BLaER1 treated with 17β-estradiol and CSF1 and Interleukin-3, amounts not matched to agents 10 nM and 100 nM (cell line): ENCODE measurements around the gene FAM47E.

Source experiments
- H3K27ac ChIP-seq, 11 experiments: shearing (Covaris generic); formaldehyde crosslinking; 2 replicates each; pipeline ENCODE4 v1.8.1; 2022
- H3K27me3 ChIP-seq, 11 experiments: shearing (Covaris generic); formaldehyde crosslinking; 2 replicates each; pipeline ENCODE4 v1.8.1; 2022
- H3K36me3 ChIP-seq, 11 experiments: shearing (Covaris generic); formaldehyde crosslinking; 2 replicates each; pipeline ENCODE4 v1.8.1; 2022
- H3K4me1 ChIP-seq, 10 experiments: shearing (Covaris generic); formaldehyde crosslinking; 2 replicates each; pipeline ENCODE4 v1.8.1; 2022
- H3K4me2 ChIP-seq, 11 experiments: shearing (Covaris generic); formaldehyde crosslinking; 2 replicates each; pipeline ENCODE4 v1.8.1; 2022
- H3K4me3 ChIP-seq, 10 experiments: shearing (Covaris generic); formaldehyde crosslinking; 2 replicates each; pipeline ENCODE4 v1.8.1; 2022
- H3K9ac ChIP-seq, 11 experiments: shearing (Covaris generic); formaldehyde crosslinking; 2 replicates each; pipeline ENCODE4 v1.8.1; 2022
- H3K9me3 ChIP-seq, 11 experiments: shearing (Covaris generic); formaldehyde crosslinking; replicated peaks in 1 of 11; 2 replicates each; pipeline ENCODE4 v1.8.1; 2022
- H4K20me1 ChIP-seq, 11 experiments: shearing (Covaris generic); formaldehyde crosslinking; 2 replicates each; pipeline ENCODE4 v1.8.1; 2022
- Cebpa-rat ChIP-seq, 11 experiments: shearing (Covaris generic); IDR thresholded peaks; 2 replicates each; pipeline ENCODE4 v1.8.1; 2022

Gene FAM47E

GRCh38 chr4:76307660-76308014 is 56.1 kb downstream of the FAM47E start:
- no peak overlapping the region for H3K27ac ChIP-seq
- no peaks in the 10 kb centered on the region for H4K20me1 ChIP-seq
- TF ChIP-seq Cebpa-rat (IDR thresholded peaks at IDR 0.05): no peak
- peak overlapping the region in 8 of 11 experiments; percentile 69 to 83 (median 75); a peak in 14 of 22 replicates for H3K4me2 ChIP-seq
- H3K9ac ChIP-seq: peak overlapping the region in 1 of 11 experiments; percentile 74; a peak in 1 of 22 replicates
- H3K9me3 ChIP-seq: peaks cover 10 to 24% (median 19%) of the 10 kb centered on the region in 11 experiments; a peak in 19 of 22 replicates
- H3K4me1 ChIP-seq: peaks cover 16 to 40% (median 24%) of the 10 kb centered on the region in 10 experiments
- H3K27me3 ChIP-seq: no peaks in the 10 kb centered on the region
- peaks cover 0 to 13% (median 0%) of the 10 kb centered on the region in 11 experiments; a peak in 2 of 22 replicates for H3K36me3 ChIP-seq
- peak overlapping the region in 6 of 10 experiments; percentile 62 to 75 (median 69); a peak in 8 of 20 replicates for H3K4me3 ChIP-seq

- no peaks in the 10 kb centered on the region for H4K20me1 ChIP-seq
- H3K4me2 ChIP-seq: no peak overlapping the region; a peak in 2 of 22 replicates
- no peak overlapping the region for H3K27ac ChIP-seq
- no peak for TF ChIP-seq Cebpa-rat (IDR thresholded peaks at IDR 0.05)
- H3K27me3 ChIP-seq: no peaks in the 10 kb centered on the region
- no peak overlapping the region for H3K9ac ChIP-seq
- H3K4me3 ChIP-seq: no peak overlapping the region
- peaks cover 16 to 31% (median 23%) of the 10 kb centered on the region in 10 experiments for H3K4me1 ChIP-seq
- H3K9me3 ChIP-seq: peaks cover 10 to 24% (median 19%) of the 10 kb centered on the region in 11 experiments; a peak in 19 of 22 replicates
- H3K36me3 ChIP-seq: peaks cover 0 to 13% (median 0%) of the 10 kb centered on the region in 11 experiments; a peak in 2 of 22 replicates
Observed at GRCh38 chr4:76308548-76308947, 57.0 kb downstream of the FAM47E start.

- H3K27ac ChIP-seq: no peak overlapping the region
- H3K9ac ChIP-seq: no peak overlapping the region
- H3K36me3 ChIP-seq: peaks cover 0 to 13% (median 0%) of the 10 kb centered on the region in 11 experiments; a peak in 2 of 22 replicates
- H3K9me3 ChIP-seq: peaks cover 10 to 28% (median 22%) of the 10 kb centered on the region in 11 experiments; a peak in 20 of 22 replicates
- peaks cover 7 to 22% (median 16%) of the 10 kb centered on the region in 10 experiments for H3K4me1 ChIP-seq
- H3K4me3 ChIP-seq: no peak overlapping the region
- H3K4me2 ChIP-seq: no peak overlapping the region
- no peak for TF ChIP-seq Cebpa-rat (IDR thresholded peaks at IDR 0.05)
- H4K20me1 ChIP-seq: no peaks in the 10 kb centered on the region
- no peaks in the 10 kb centered on the region for H3K27me3 ChIP-seq
Observed at GRCh38 chr4:76309939-76310550, 58.5 kb downstream of the FAM47E start.

- no peak for TF ChIP-seq Cebpa-rat (IDR thresholded peaks at IDR 0.05)
- Histone ChIP-seq H3K4me3 (no peak overlapping the region), H3K9me3 (peaks cover 15 to 34% (median 29%) of the 10 kb centered on the region in 11 experiments), H3K4me1 (peaks cover under 1 to 15% (median 9%) of the 10 kb centered on the region in 10 experiments; a peak in 14 of 20 replicates), H4K20me1 (no peaks in the 10 kb centered on the region), H3K27me3 (no peaks in the 10 kb centered on the region), H3K36me3 (peaks cover 0 to 13% (median 0%) of the 10 kb centered on the region in 11 experiments; a peak in 2 of 22 replicates), H3K9ac (no peak overlapping the region), H3K4me2 (no peak overlapping the region), H3K27ac (no peak overlapping the region)
Observed at GRCh38 chr4:76310683-76311082, 59.2 kb downstream of the FAM47E start.

- Histone ChIP-seq H3K4me3 (no peak overlapping the region), H3K9me3 (peaks cover 18 to 32% (median 31%) of the 10 kb centered on the region in 11 experiments), H3K36me3 (peaks cover 0 to 13% (median 0%) of the 10 kb centered on the region in 11 experiments; a peak in 2 of 22 replicates), H3K9ac (no peak overlapping the region), H3K27ac (no peak overlapping the region), H3K4me1 (peaks cover 0 to 15% (median 6%) of the 10 kb centered on the region in 10 experiments; a peak in 7 of 20 replicates), H3K4me2 (no peak overlapping the region), H3K27me3 (no peaks in the 10 kb centered on the region), H4K20me1 (no peaks in the 10 kb centered on the region)
- TF ChIP-seq Cebpa-rat (IDR thresholded peaks at IDR 0.05): no peak
Observed at GRCh38 chr4:76311896-76312331, 60.4 kb downstream of the FAM47E start.

GRCh38 chr4:76312457-76312856 is 60.9 kb downstream of the FAM47E start:
- H3K4me3 ChIP-seq: no peak overlapping the region
- H3K4me2 ChIP-seq: no peak overlapping the region
- no peak overlapping the region for H3K9ac ChIP-seq
- H3K36me3 ChIP-seq: peaks cover 0 to 13% (median 0%) of the 10 kb centered on the region in 11 experiments; a peak in 2 of 22 replicates
- H3K4me1 ChIP-seq: peaks cover 0 to 9% (median 2%) of the 10 kb centered on the region in 10 experiments; a peak in 4 of 20 replicates
- no peak for TF ChIP-seq Cebpa-rat (IDR thresholded peaks at IDR 0.05)
- no peak overlapping the region for H3K27ac ChIP-seq
- peaks cover 21 to 32% (median 30%) of the 10 kb centered on the region in 11 experiments for H3K9me3 ChIP-seq
- H4K20me1 ChIP-seq: no peaks in the 10 kb centered on the region
- H3K27me3 ChIP-seq: no peaks in the 10 kb centered on the region

GRCh38 chr4:76313547-76313946 is 62.0 kb downstream of the FAM47E start:
- H3K9ac ChIP-seq: no peak overlapping the region
- H3K4me2 ChIP-seq: no peak overlapping the region
- no peaks in the 10 kb centered on the region for H3K27me3 ChIP-seq
- no peak overlapping the region for H3K4me3 ChIP-seq
- peaks cover 25 to 37% (median 28%) of the 10 kb centered on the region in 11 experiments for H3K9me3 ChIP-seq
- peaks cover 0 to 13% (median 0%) of the 10 kb centered on the region in 11 experiments; a peak in 2 of 22 replicates for H3K36me3 ChIP-seq
- H4K20me1 ChIP-seq: no peaks in the 10 kb centered on the region
- H3K27ac ChIP-seq: no peak overlapping the region
- no peak for TF ChIP-seq Cebpa-rat (IDR thresholded peaks at IDR 0.05)
- peaks cover 0 to 6% (median 0%) of the 10 kb centered on the region in 10 experiments; a peak in 2 of 20 replicates for H3K4me1 ChIP-seq

- Histone ChIP-seq H4K20me1 (no peaks in the 10 kb centered on the region), H3K4me1 (peaks cover 0 to 6% (median 0%) of the 10 kb centered on the region in 10 experiments; a peak in 2 of 20 replicates), H3K27ac (no peak overlapping the region), H3K36me3 (0 out of 22 replicates have a peak, but pooled peaks cover 0 to 4% (median 0%) of the 10 kb centered on the region in 11 experiments), H3K9me3 (peaks cover 36 to 47% (median 39%) of the 10 kb centered on the region in 11 experiments), H3K27me3 (no peaks in the 10 kb centered on the region), H3K4me2 (no peak overlapping the region), H3K9ac (no peak overlapping the region), H3K4me3 (no peak overlapping the region)
- TF ChIP-seq Cebpa-rat (IDR thresholded peaks at IDR 0.05): no peak
Observed at GRCh38 chr4:76315267-76315918, 63.9 kb downstream of the FAM47E start.

GRCh38 chr4:76316131-76316530 is 64.6 kb downstream of the FAM47E start:
- TF ChIP-seq Cebpa-rat (IDR thresholded peaks at IDR 0.05): no peak
- Histone ChIP-seq H4K20me1 (no peaks in the 10 kb centered on the region), H3K27me3 (no peaks in the 10 kb centered on the region), H3K27ac (no peak overlapping the region), H3K9me3 (peaks cover 40 to 51% (median 43%) of the 10 kb centered on the region in 11 experiments), H3K4me1 (peaks cover 0 to 6% (median 0%) of the 10 kb centered on the region in 10 experiments; a peak in 2 of 20 replicates), H3K4me2 (no peak overlapping the region), H3K4me3 (no peak overlapping the region), H3K36me3 (no peaks in the 10 kb centered on the region), H3K9ac (no peak overlapping the region)
